T-cell (primary cell): ENCODE measurements around the gene EFTUD2. TPM values are rescaled to one million over a fixed set of nuclear protein-coding genes. Genes with fewer than 3 reads are reported as not detected.

Experiments used
- ATAC-seq, 4 experiments: fragments of 200-7000 bp in 3 of 4; fragments of 150-1000 bp in 1 of 4; cut with Tn5 transposase; replicated peaks in 1 of 4; 1 replicate in 3 of 4; 2 replicates in 1 of 4; pipeline ENCODE4 v1.10.0; 2021; ENCODE audit warnings: moderate library complexity in 3 of 4, mild to moderate bottlenecking in 2 of 4, moderate number of reproducible peaks in 1 of 4
- CTCF ChIA-PET, 2 donors: fragments of 300-600 bp; sonication (Branson Sonifier 250); formaldehyde crosslinking; loops; one replicate each; lab custom pipeline; 2022; ENCODE audit warnings: antibody characterized with exemption in 2 of 2; lab: Charles Lee
- POLR2A ChIA-PET, 2 donors: fragments of 300-600 bp; sonication (Branson Sonifier 250); formaldehyde crosslinking; loops; one replicate each; lab custom pipeline; 2022; ENCODE audit warnings: antibody characterized with exemption in 2 of 2; lab: Charles Lee
- DNase-seq, 35 experiments: peaks; one replicate each; pipeline versions ENCODE4 v3.0.0 to v3.0.0-alpha.2; 2013 to 2023
- H3K27ac ChIP-seq: one replicate; pipeline ENCODE4 v1.5.1; 2013; ENCODE audit warnings: low read length
- H3K27me3 ChIP-seq, 2 experiments: replicated peaks in 1 of 2; 1 replicate in 1 of 2; 2 replicates in 1 of 2; pipeline versions ENCODE4 v1.6.1 to v1.7.0; 2013; ENCODE audit warnings: low read length in 1 of 2, mixed read lengths in 1 of 2; ENCODE audit not compliant: control insufficient read depth in 2 of 2, insufficient read depth in 2 of 2; ENCODE audit errors: extremely low read depth in 1 of 2
- H3K36me3 ChIP-seq, 2 donors: 1 replicate in 1 of 2; 2 replicates in 1 of 2; pipeline versions ENCODE4 v1.6.1 to v1.7.0; 2013; ENCODE audit warnings: low read length in 1 of 2; ENCODE audit not compliant: control insufficient read depth in 2 of 2, insufficient read depth in 1 of 2; ENCODE audit errors: extremely low read depth in 1 of 2
- H3K4me1 ChIP-seq, 2 experiments: 1 replicate in 1 of 2; 2 replicates in 1 of 2; pipeline versions ENCODE4 v1.6.1 to v1.7.0; 2013; ENCODE audit warnings: low read length in 2 of 2, mixed read lengths in 1 of 2; ENCODE audit not compliant: insufficient read depth in 2 of 2, control insufficient read depth in 1 of 2; ENCODE audit errors: extremely low read depth in 1 of 2
- H3K4me3 ChIP-seq, 2 donors: 1 replicate in 1 of 2; 2 replicates in 1 of 2; pipeline versions ENCODE4 v1.5.1 to v1.7.0; 2013; ENCODE audit warnings: mild to moderate bottlenecking in 2 of 2, low read length in 1 of 2, moderate library complexity in 1 of 2; ENCODE audit not compliant: control insufficient read depth in 1 of 2; ENCODE audit errors: extremely low read depth in 1 of 2
- H3K9me3 ChIP-seq: 2 replicates; pipeline ENCODE4 v1.7.0; 2013
- H3K27ac Mint-ChIP-seq, 2 donors: one replicate each; pipeline ENCODE4 v1.8.0; 2020 to 2021; ENCODE audit warnings: mild to moderate bottlenecking in 2 of 2, mixed read lengths in 2 of 2
- H3K27me3 Mint-ChIP-seq, 2 donors: one replicate each; pipeline ENCODE4 v1.8.0; 2021 to 2022; ENCODE audit warnings: mixed read lengths in 2 of 2
- H3K36me3 Mint-ChIP-seq: one replicate; pipeline ENCODE4 v1.8.0; 2021; ENCODE audit warnings: mixed read lengths
- H3K4me1 Mint-ChIP-seq, 3 donors: one replicate each; pipeline ENCODE4 v1.8.0; 2020 to 2022; ENCODE audit warnings: mixed read lengths in 3 of 3, mild to moderate bottlenecking in 1 of 3
- H3K4me3 Mint-ChIP-seq, 3 donors: one replicate each; pipeline ENCODE4 v1.8.0; 2020 to 2022; ENCODE audit warnings: mild to moderate bottlenecking in 3 of 3, mixed read lengths in 3 of 3, moderate library complexity in 3 of 3
- H3K9me3 Mint-ChIP-seq, 3 donors: one replicate each; pipeline ENCODE4 v1.8.0; 2020 to 2022; ENCODE audit warnings: mixed read lengths in 3 of 3
- WGBS: methylation state at CpG from one replicate; pipeline ENCODE4 v1.1.5; 2013; ENCODE audit warnings: missing lambda C conversion rate; ENCODE audit not compliant: insufficient coverage; 5-methylcytosine and 5-hydroxymethylcytosine counted together
- total RNA-seq, 35 experiments: library from RNA in 6 of 35; stranded (reverse) in 6 of 35; fragments of 120-200 nt in 1 of 35; gene quantifications; one replicate each; pipeline versions ENCODE4 v1.2.1 to v1.2.4 and lab custom pipeline; 2013 to 2026

Gene EFTUD2
- total RNA-seq, 5 donors from 2014 or later (not counting 1 experiment from before 2014, with no cell fraction given) = 83.1 to 127 (median 96.0) TPM

DNA sequence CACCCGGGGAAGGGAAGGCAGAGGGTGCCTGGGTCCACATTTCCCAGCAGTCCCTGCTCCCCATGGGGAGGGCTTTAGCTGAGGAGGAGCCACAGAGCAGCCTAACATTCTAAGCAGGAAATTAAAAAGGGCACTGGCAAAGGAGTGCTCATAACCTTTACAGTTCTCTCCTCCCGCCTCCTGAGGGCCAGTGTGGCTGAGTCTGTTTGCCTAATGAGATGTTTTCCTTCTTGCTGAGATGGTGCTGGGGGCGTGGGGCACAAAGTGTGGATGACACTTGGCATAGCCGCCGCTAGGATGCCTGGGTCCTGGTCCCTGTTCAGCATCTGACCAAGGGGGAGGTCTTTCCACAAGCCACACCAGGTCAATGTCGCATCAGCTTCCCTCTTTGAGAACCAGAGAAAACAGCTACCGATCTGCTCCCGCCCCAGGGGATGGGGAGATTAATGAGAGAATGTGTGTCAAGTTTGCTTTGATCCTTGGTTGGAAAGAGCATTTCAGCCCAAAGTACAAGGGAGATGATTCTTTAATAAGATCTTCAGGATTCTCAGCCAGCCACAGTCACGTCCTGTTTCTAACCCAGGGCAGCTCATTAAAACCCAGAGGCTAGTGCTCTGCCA, 42.6 kb upstream of the EFTUD2 start:
- DNase-seq (no peak), ATAC-seq (peak in 1 of 4 experiments; percentile 41)
- ChIA-PET CTCF (interaction anchor here in 1 of 2 donors (0.7 kb wide), 1 partner anchor 19 kb away, joined by 6 read pairs; no protein-coding TSS in a partner anchor), POLR2A (interaction anchor here in 1 of 2 donors (0.5 kb wide), 1 partner anchor 403 kb away, joined by 5 read pairs; no protein-coding TSS in a partner anchor)
- H3K4me1 Mint-ChIP-seq = peaks cover 0 to 11% (median 0%) of the 10 kb centered on the region in 3 donors
- H3K36me3 Mint-ChIP-seq = no peaks in the 10 kb centered on the region
- Histone ChIP-seq H3K9me3 (no peaks in the 10 kb centered on the region), H3K4me3 (no peak overlapping the region), H3K4me1 (peaks cover 0 to 7% of the 10 kb centered on the region in 2 experiments), H3K36me3 (no peaks in the 10 kb centered on the region), H3K27ac (no peak overlapping the region), H3K27me3 (peaks cover 0 to 10% of the 10 kb centered on the region in 2 experiments)
- 73% methylated on average over 3 of the region's 9 CpGs for WGBS
- H3K27ac Mint-ChIP-seq = no peak overlapping the region
- H3K27me3 Mint-ChIP-seq = peaks cover 4 to 6% of the 10 kb centered on the region in 2 donors
- no peaks in the 10 kb centered on the region for H3K9me3 Mint-ChIP-seq
- no peak overlapping the region for H3K4me3 Mint-ChIP-seq

DNA sequence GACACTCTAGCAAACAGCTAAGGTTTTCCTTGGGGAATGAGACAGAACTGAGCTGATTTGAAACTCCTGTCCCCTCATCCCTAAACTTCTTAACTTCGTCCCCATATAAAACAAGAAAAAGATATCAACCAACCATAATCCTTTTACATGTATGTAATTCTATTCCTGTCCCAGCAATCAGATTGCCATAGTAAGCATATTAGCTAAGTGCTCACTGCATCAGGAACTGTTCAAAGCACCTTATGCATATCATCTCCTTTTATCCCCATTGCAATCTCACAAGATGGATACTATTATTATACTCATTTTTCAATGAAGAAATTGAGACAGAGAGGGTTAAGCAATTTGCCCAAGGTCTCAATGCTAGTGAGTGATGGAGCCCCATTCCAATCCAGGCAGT, 41.5 kb upstream of the EFTUD2 start:
- no peaks in the 10 kb centered on the region for H3K9me3 Mint-ChIP-seq
- Histone ChIP-seq H3K36me3 (no peaks in the 10 kb centered on the region), H3K4me3 (no peak overlapping the region), H3K4me1 (peaks cover 0 to 5% of the 10 kb centered on the region in 2 experiments), H3K27me3 (peaks cover 0 to 6% of the 10 kb centered on the region in 2 experiments), H3K27ac (no peak overlapping the region), H3K9me3 (no peaks in the 10 kb centered on the region)
- no peak for DNase-seq
- no peaks in the 10 kb centered on the region for H3K27me3 Mint-ChIP-seq
- WGBS = 100% methylated on average over 1 of the region's 1 CpG
- peaks cover 0 to 5% (median 0%) of the 10 kb centered on the region in 3 donors for H3K4me1 Mint-ChIP-seq
- no peaks in the 10 kb centered on the region for H3K36me3 Mint-ChIP-seq
- POLR2A ChIA-PET = no interaction called here
- no peak overlapping the region for H3K4me3 Mint-ChIP-seq
- no peak overlapping the region for H3K27ac Mint-ChIP-seq
- CTCF ChIA-PET = no interaction called here
- no peak for ATAC-seq

GRCh38 chr17:44940317-44940716, 41.1 kb upstream of the EFTUD2 start:
- Mint-ChIP-seq H3K4me1 (peaks cover 0 to 5% (median 0%) of the 10 kb centered on the region in 3 donors), H3K27ac (no peak overlapping the region), H3K27me3 (no peaks in the 10 kb centered on the region), H3K9me3 (no peaks in the 10 kb centered on the region), H3K4me3 (no peak overlapping the region), H3K36me3 (no peaks in the 10 kb centered on the region)
- Histone ChIP-seq H3K4me1 (peaks cover 0 to 5% of the 10 kb centered on the region in 2 experiments), H3K9me3 (no peaks in the 10 kb centered on the region), H3K27me3 (peaks cover 0 to 2% of the 10 kb centered on the region in 2 experiments), H3K36me3 (no peaks in the 10 kb centered on the region), H3K27ac (no peak overlapping the region), H3K4me3 (no peak overlapping the region)
- POLR2A ChIA-PET = no interaction called here
- WGBS = 92% methylated on average over 2 of the region's 4 CpGs
- DNase-seq (no peak), ATAC-seq (no peak)
- CTCF ChIA-PET = no interaction called here

GRCh38 chr17:44935116-44935515, 35.9 kb upstream of the EFTUD2 start:
- Histone ChIP-seq H3K27ac (no peak overlapping the region), H3K4me1 (no peaks in the 10 kb centered on the region), H3K9me3 (no peaks in the 10 kb centered on the region), H3K27me3 (no peaks in the 10 kb centered on the region), H3K36me3 (no peaks in the 10 kb centered on the region), H3K4me3 (no peak overlapping the region)
- WGBS = 98% methylated on average over 6 of the region's 9 CpGs
- H3K9me3 Mint-ChIP-seq = no peaks in the 10 kb centered on the region
- no peaks in the 10 kb centered on the region for H3K36me3 Mint-ChIP-seq
- H3K4me3 Mint-ChIP-seq = no peak overlapping the region
- no peaks in the 10 kb centered on the region for H3K4me1 Mint-ChIP-seq
- no peak overlapping the region for H3K27ac Mint-ChIP-seq
- ATAC-seq (no peak), DNase-seq (no peak)
- H3K27me3 Mint-ChIP-seq = no peaks in the 10 kb centered on the region
- CTCF ChIA-PET = no interaction called here
- POLR2A ChIA-PET = no interaction called here

- no peaks in the 10 kb centered on the region for H3K9me3 Mint-ChIP-seq
- Histone ChIP-seq H3K4me3 (no peak overlapping the region), H3K36me3 (no peaks in the 10 kb centered on the region), H3K4me1 (no peaks in the 10 kb centered on the region), H3K9me3 (no peaks in the 10 kb centered on the region), H3K27ac (no peak overlapping the region), H3K27me3 (no peaks in the 10 kb centered on the region)
- H3K4me1 Mint-ChIP-seq = no peaks in the 10 kb centered on the region
- CTCF ChIA-PET = no interaction called here
- no peaks in the 10 kb centered on the region for H3K27me3 Mint-ChIP-seq
- POLR2A ChIA-PET = no interaction called here
- DNase-seq (no peak), ATAC-seq (no peak)
- WGBS = 97% methylated on average over 5 of the region's 10 CpGs
- H3K27ac Mint-ChIP-seq = no peak overlapping the region
- H3K36me3 Mint-ChIP-seq = no peaks in the 10 kb centered on the region
- no peak overlapping the region for H3K4me3 Mint-ChIP-seq
Observed at GRCh38 chr17:44934745-44935105, 35.5 kb upstream of the EFTUD2 start.

DNA sequence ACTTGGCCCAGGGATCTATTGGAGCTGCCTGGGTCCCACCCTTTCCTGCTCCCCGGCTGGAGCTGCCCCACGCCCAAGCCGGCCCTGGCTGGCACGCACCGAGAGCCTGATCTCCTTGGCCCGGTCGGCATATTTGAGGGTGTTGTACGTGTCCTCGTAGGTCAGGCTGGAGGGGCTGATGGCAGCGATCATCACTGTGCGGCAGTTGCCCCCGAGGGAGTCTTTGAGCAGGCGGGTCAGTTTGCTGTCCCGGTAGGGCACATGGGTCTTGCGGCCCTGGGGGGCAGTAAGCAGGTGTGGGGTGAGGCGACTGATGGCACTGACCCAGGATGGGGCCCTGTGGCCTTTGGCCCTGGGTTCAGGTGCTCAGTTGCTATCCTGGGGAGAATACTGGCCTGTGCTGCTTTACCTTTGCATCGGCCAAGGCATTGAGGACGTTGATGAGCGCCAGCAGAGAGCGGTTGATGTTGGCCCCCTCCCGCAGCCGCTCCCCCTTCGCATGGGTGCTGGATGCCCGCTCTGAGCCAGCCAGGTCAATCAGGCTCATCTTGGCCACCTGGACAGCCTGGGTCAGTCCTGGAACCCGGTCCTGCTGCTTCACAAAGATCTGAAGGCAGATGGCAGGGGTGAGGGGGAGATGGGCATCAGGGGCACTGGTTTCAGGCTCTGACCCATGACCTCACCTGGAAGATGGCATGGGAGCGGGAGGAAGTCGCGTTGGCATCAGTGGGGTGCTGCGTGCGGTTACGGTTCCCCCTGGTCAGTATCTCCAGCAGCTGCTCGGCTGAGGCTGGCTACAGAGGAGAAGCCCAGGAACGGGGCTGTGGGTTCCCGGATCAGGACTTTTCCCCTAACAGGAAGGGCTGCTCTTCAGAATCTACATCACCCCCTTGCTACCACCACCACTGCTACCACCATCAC, 34.8 kb upstream of the EFTUD2 start:
- H3K4me1 ChIP-seq = no peaks in the 10 kb centered on the region
- Mint-ChIP-seq H3K4me3 (no peak overlapping the region), H3K27me3 (no peaks in the 10 kb centered on the region), H3K4me1 (no peaks in the 10 kb centered on the region), H3K9me3 (no peaks in the 10 kb centered on the region), H3K27ac (no peak overlapping the region), H3K36me3 (no peaks in the 10 kb centered on the region)
- POLR2A ChIA-PET = no interaction called here
- H3K27me3 ChIP-seq = no peaks in the 10 kb centered on the region
- H3K36me3 ChIP-seq = no peaks in the 10 kb centered on the region
- DNase-seq = no peak
- H3K9me3 ChIP-seq = no peaks in the 10 kb centered on the region
- H3K4me3 ChIP-seq = no peak overlapping the region
- no peak overlapping the region for H3K27ac ChIP-seq
- no peak for ATAC-seq
- WGBS = 97% methylated on average over 34 of the region's 34 CpGs
- CTCF ChIA-PET = interaction anchor here in 1 of 2 donors (0.6 kb wide), 1 partner anchor 893 kb away, joined by 3 read pairs; no protein-coding TSS in a partner anchor
